MM.1S (cell line): ENCODE results near the gene NFYC.

Source experiments
- DNase-seq: peaks from one replicate; pipeline ENCODE4 v3.0.0-alpha.2; 2015
- H2AFZ ChIP-seq: fragments of 300-600 bp; sonication (generic); 2 replicates; pipeline ENCODE4 v1.6.0; 2016; ENCODE audit warnings: antibody characterized with exemption, low read length
- H3F3A ChIP-seq: fragments of 300-600 bp; sonication (generic); 2 replicates; pipeline ENCODE4 v1.6.1; 2016; ENCODE audit warnings: mild to moderate bottlenecking, antibody characterized with exemption, low read length, moderate library complexity, mixed read lengths; ENCODE audit not compliant: insufficient read depth
- H3K27ac ChIP-seq: fragments of 300-600 bp; sonication (generic); 2 replicates; pipeline ENCODE4 v1.5.1; 2016; ENCODE audit warnings: mild to moderate bottlenecking, low read length
- H3K27me3 ChIP-seq: fragments of 300-600 bp; sonication (generic); replicated peaks from 2 replicates; pipeline ENCODE4 v1.6.0; 2016; ENCODE audit warnings: low read length; ENCODE audit not compliant: insufficient read depth
- H3K36me3 ChIP-seq: fragments of 300-600 bp; sonication (generic); replicated peaks from 2 replicates; pipeline ENCODE4 v1.6.1; 2016; ENCODE audit warnings: mild to moderate bottlenecking, low read length, mixed read lengths; ENCODE audit not compliant: insufficient read depth
- H3K4me1 ChIP-seq: fragments of 300-600 bp; sonication (generic); 2 replicates; pipeline ENCODE4 v1.6.1; 2016; ENCODE audit warnings: low read length, mixed read lengths
- H3K4me2 ChIP-seq: fragments of 300-600 bp; sonication (generic); 2 replicates; pipeline ENCODE4 v1.6.0; 2016; ENCODE audit warnings: low read depth, low read length
- H3K4me3 ChIP-seq: fragments of 300-600 bp; sonication (generic); 2 replicates; pipeline ENCODE4 v1.5.1; 2016; ENCODE audit warnings: low read length, mixed read lengths
- H3K79me2 ChIP-seq: fragments of 300-600 bp; sonication (generic); 2 replicates; pipeline ENCODE4 v1.6.1; 2016; ENCODE audit warnings: mixed run types, low read length, mixed read lengths
- H3K9ac ChIP-seq: fragments of 300-600 bp; sonication (generic); 2 replicates; pipeline ENCODE4 v1.6.1; 2016; ENCODE audit warnings: low read length, mixed read lengths
- H3K9me2 ChIP-seq: fragments of 300-600 bp; sonication (generic); replicated peaks from 2 replicates; pipeline ENCODE4 v1.6.1; 2016; ENCODE audit warnings: mild to moderate bottlenecking, low read length, mixed read lengths; ENCODE audit not compliant: insufficient read depth
- H3K9me3 ChIP-seq: fragments of 300-600 bp; sonication (generic); replicated peaks from 2 replicates; pipeline ENCODE4 v1.6.1; 2016; ENCODE audit warnings: mild to moderate bottlenecking, low read length, mixed read lengths; ENCODE audit not compliant: insufficient read depth
- H4K20me1 ChIP-seq: fragments of 300-600 bp; sonication (generic); 2 replicates; pipeline ENCODE4 v1.6.1; 2016; ENCODE audit warnings: mild to moderate bottlenecking, low read length, moderate library complexity, mixed read lengths; ENCODE audit not compliant: insufficient read depth
- CTCF ChIP-seq: fragments of 300-600 bp; sonication (generic); IDR thresholded peaks from 2 replicates; pipeline ENCODE4 v1.5.1; 2016; ENCODE audit warnings: antibody characterized with exemption, low read length, mixed read lengths
- EZH2 ChIP-seq: fragments of 300-600 bp; sonication (generic); optimal IDR thresholded peaks from 2 replicates; pipeline ENCODE3; 2017; ENCODE audit warnings: low read depth, mild to moderate bottlenecking, antibody characterized with exemption, low read length, mixed read lengths
- EZH2phosphoT487 ChIP-seq: fragments of 300-600 bp; sonication (generic); IDR thresholded peaks from 2 replicates; pipeline ENCODE4 v1.6.1; 2018; ENCODE audit warnings: antibody characterized with exemption, low read length

Gene NFYC

GRCh38 chr1:40802078-40802741, 110.7 kb downstream of the NFYC start:
- no peaks in the 10 kb centered on the region for H3K9me3 ChIP-seq
- no peaks in the 10 kb centered on the region for H3K9me2 ChIP-seq
- H3K27ac ChIP-seq, result no peak overlapping the region
- peak overlapping the region; percentile 51 for H3K4me3 ChIP-seq
- no peaks in the 10 kb centered on the region for H3K27me3 ChIP-seq
- TF ChIP-seq EZH2phosphoT487, result no peak
- TF ChIP-seq EZH2, result no peak
- TF ChIP-seq CTCF, result no peak
- no peak overlapping the region for H3K9ac ChIP-seq
- H3K4me1 ChIP-seq, result peaks cover 11% of the 10 kb centered on the region
- peaks cover 17% of the 10 kb centered on the region; the same call in 1 of the 2 replicates for H3F3A ChIP-seq
- H4K20me1 ChIP-seq, result no peaks in the 10 kb centered on the region
- H3K36me3 ChIP-seq, result no peaks in the 10 kb centered on the region
- no peaks in the 10 kb centered on the region for H3K79me2 ChIP-seq
- DNase-seq, result peak; percentile 87
- H2AFZ ChIP-seq, result peak overlapping the region; percentile 72
- H3K4me2 ChIP-seq, result peak overlapping the region; percentile 95

- peaks cover 17% of the 10 kb centered on the region; the same call in 1 of the 2 replicates for H3F3A ChIP-seq
- no peaks in the 10 kb centered on the region for H3K27me3 ChIP-seq
- H3K9me3 ChIP-seq, result no peaks in the 10 kb centered on the region
- peak overlapping the region; percentile 95; the same call in 1 of the 2 replicates for H3K4me2 ChIP-seq
- DNase-seq, result no peak
- H3K9me2 ChIP-seq, result no peaks in the 10 kb centered on the region
- H3K79me2 ChIP-seq, result no peaks in the 10 kb centered on the region
- H3K9ac ChIP-seq, result no peak overlapping the region
- H3K36me3 ChIP-seq, result no peaks in the 10 kb centered on the region
- H3K4me1 ChIP-seq, result peaks cover 11% of the 10 kb centered on the region
- TF ChIP-seq CTCF (no peak), EZH2 (no peak), EZH2phosphoT487 (no peak)
- no peak overlapping the region for H3K27ac ChIP-seq
- H4K20me1 ChIP-seq, result no peaks in the 10 kb centered on the region
- H2AFZ ChIP-seq, result no peak overlapping the region
- 0 out of 2 replicates have a peak overlapping the region, but pooled peaks have one; percentile 13 for H3K4me3 ChIP-seq
These were observed 111.2 kb downstream of the NFYC start for GRCh38 chr1:40802742-40803113.

GRCh38 chr1:40803447-40803846, 111.9 kb downstream of the NFYC start:
- H3K4me1 ChIP-seq, result peaks cover 11% of the 10 kb centered on the region
- DNase-seq, result no peak

More at GRCh38 chr1:40803447-40803846, 111.9 kb downstream of the NFYC start:
- Histone ChIP-seq H4K20me1 (no peaks in the 10 kb centered on the region), H3K9me3 (no peaks in the 10 kb centered on the region), H3K9ac (no peak overlapping the region), H3F3A (peaks cover 17% of the 10 kb centered on the region; the same call in 1 of the 2 replicates), H2AFZ (no peak overlapping the region), H3K4me2 (no peak overlapping the region), H3K36me3 (no peaks in the 10 kb centered on the region), H3K4me3 (no peak overlapping the region), H3K79me2 (no peaks in the 10 kb centered on the region), H3K9me2 (no peaks in the 10 kb centered on the region), H3K27me3 (no peaks in the 10 kb centered on the region), H3K27ac (no peak overlapping the region)
- no peak for TF ChIP-seq EZH2
- TF ChIP-seq CTCF, result no peak
- no peak for TF ChIP-seq EZH2phosphoT487
